Endothelial cell of umbilical vein (primary cell): ENCODE results near the gene CCDC146.
"Not testable (repeated sequence)": the region's sequence is repeated elsewhere in the genome, so short reads cannot be mapped to it uniquely, and the experiment has no call there.

Source experiments
- EZH2 ChIP-seq: IDR thresholded peaks from 2 replicates; pipeline ENCODE4 v1.6.1; 2012; ENCODE audit warnings: borderline replicate concordance, low read depth, mild to moderate bottlenecking, moderate library complexity, low read length, inconsistent platforms; ENCODE audit not compliant: severe bottlenecking
- GATA2 ChIP-seq: IDR thresholded peaks from 2 replicates; pipeline ENCODE4 v1.7.0; 2011; ENCODE audit warnings: low read depth, mild to moderate bottlenecking, moderate library complexity, mixed read lengths, low read length; ENCODE audit not compliant: insufficient read length, insufficient read depth
- JUN ChIP-seq: IDR thresholded peaks from 2 replicates; pipeline ENCODE4 v1.6.1; 2011; ENCODE audit warnings: borderline replicate concordance, low read depth; ENCODE audit not compliant: insufficient read length, insufficient read depth
- MYC ChIP-seq: IDR thresholded peaks from one replicate; pipeline ENCODE4 v1.6.1; 2011; ENCODE audit warnings: mild to moderate bottlenecking, low read depth, low read length
- POLR2A ChIP-seq: IDR thresholded peaks from 2 replicates; pipeline ENCODE4 v1.6.1; 2012; ENCODE audit warnings: low read depth, mild to moderate bottlenecking, control low read depth, low read length
- POLR2AphosphoS5 ChIP-seq: IDR thresholded peaks from 2 replicates; pipeline ENCODE4 v1.6.1; 2012; ENCODE audit warnings: low read depth, mild to moderate bottlenecking, control low read depth, low read length, moderate library complexity; ENCODE audit not compliant: insufficient read depth
- TF ChIP-seq, protein P1 (sequence below), 2 donors: IDR thresholded peaks; 1 replicate in 1 of 2; 2 replicates in 1 of 2; pipeline ENCODE4 v1.5.1; 2011; ENCODE audit warnings: low read length in 2 of 2, mild to moderate bottlenecking in 2 of 2, moderate library complexity in 2 of 2, control low read depth in 1 of 2, inconsistent platforms in 1 of 2, low read depth in 1 of 2; ENCODE audit not compliant: insufficient read depth in 1 of 2; ENCODE audit errors: extremely low read depth in 1 of 2
- TF ChIP-seq, protein P2 (sequence below): IDR thresholded peaks from 2 replicates; pipeline ENCODE4 v1.6.1; 2011; ENCODE audit not compliant: insufficient read depth, insufficient read length

DNA sequence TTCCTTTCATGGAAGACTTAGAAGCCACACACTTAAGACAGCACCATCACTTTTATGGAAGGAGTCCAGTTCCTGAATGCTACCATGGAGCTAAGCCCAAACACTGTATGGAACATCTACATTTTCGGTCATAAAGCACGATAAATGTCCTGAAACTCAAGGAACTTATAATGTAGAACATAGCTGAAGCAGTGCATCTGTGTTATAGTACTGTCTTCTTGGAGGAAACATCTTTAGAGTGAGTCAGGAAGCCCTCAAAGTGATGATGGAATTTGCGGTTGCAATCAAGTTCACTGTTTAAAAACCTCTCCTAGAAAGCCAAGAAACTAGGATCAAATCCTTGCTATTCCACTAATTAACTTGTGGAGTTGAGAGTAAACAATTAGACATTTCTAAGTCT is 16.5 kb upstream of the CCDC146 start:
- TF ChIP-seq, protein P1, sequence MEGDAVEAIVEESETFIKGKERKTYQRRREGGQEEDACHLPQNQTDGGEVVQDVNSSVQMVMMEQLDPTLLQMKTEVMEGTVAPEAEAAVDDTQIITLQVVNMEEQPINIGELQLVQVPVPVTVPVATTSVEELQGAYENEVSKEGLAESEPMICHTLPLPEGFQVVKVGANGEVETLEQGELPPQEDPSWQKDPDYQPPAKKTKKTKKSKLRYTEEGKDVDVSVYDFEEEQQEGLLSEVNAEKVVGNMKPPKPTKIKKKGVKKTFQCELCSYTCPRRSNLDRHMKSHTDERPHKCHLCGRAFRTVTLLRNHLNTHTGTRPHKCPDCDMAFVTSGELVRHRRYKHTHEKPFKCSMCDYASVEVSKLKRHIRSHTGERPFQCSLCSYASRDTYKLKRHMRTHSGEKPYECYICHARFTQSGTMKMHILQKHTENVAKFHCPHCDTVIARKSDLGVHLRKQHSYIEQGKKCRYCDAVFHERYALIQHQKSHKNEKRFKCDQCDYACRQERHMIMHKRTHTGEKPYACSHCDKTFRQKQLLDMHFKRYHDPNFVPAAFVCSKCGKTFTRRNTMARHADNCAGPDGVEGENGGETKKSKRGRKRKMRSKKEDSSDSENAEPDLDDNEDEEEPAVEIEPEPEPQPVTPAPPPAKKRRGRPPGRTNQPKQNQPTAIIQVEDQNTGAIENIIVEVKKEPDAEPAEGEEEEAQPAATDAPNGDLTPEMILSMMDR (IDR thresholded peaks at IDR 0.05; ENCODE audit: extremely low read depth in 1 of 2, insufficient read depth in 1 of 2, low read depth in 1 of 2, low read length in 2 of 2): not testable (repeated sequence)
- TF ChIP-seq, protein P2, sequence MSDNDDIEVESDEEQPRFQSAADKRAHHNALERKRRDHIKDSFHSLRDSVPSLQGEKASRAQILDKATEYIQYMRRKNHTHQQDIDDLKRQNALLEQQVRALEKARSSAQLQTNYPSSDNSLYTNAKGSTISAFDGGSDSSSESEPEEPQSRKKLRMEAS: not testable (repeated sequence)
- not testable (repeated sequence) for TF ChIP-seq POLR2AphosphoS5, POLR2A, EZH2, GATA2, JUN, MYC
